GM21825 (cell line): ENCODE results near the gene SNX18.
"Not testable (repeated sequence)": the region's sequence is repeated elsewhere in the genome, so short reads cannot be mapped to it uniquely, and the experiment has no call there.

Experiments
- ATAC-seq: cut with Tn5 transposase; IDR thresholded peaks from one replicate; pipeline ENCODE4 v1.9.1; 2021; ENCODE audit warnings: mild to moderate bottlenecking, moderate library complexity; ENCODE audit not compliant: unreplicated experiment

The SNX18 gene, protein sequence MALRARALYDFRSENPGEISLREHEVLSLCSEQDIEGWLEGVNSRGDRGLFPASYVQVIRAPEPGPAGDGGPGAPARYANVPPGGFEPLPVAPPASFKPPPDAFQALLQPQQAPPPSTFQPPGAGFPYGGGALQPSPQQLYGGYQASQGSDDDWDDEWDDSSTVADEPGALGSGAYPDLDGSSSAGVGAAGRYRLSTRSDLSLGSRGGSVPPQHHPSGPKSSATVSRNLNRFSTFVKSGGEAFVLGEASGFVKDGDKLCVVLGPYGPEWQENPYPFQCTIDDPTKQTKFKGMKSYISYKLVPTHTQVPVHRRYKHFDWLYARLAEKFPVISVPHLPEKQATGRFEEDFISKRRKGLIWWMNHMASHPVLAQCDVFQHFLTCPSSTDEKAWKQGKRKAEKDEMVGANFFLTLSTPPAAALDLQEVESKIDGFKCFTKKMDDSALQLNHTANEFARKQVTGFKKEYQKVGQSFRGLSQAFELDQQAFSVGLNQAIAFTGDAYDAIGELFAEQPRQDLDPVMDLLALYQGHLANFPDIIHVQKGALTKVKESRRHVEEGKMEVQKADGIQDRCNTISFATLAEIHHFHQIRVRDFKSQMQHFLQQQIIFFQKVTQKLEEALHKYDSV

GRCh38 chr5:54517512-54518145, at the start of gene SNX18:
SNX18 (plus strand) TSS chr5:54517759; CDS start chr5:54517953, 194 bp downstream.
- peak; percentile 97 for ATAC-seq

GRCh38 chr5:54469622-54470021, 47.9 kb upstream of the SNX18 start:
- peak; percentile 72 for ATAC-seq

DNA sequence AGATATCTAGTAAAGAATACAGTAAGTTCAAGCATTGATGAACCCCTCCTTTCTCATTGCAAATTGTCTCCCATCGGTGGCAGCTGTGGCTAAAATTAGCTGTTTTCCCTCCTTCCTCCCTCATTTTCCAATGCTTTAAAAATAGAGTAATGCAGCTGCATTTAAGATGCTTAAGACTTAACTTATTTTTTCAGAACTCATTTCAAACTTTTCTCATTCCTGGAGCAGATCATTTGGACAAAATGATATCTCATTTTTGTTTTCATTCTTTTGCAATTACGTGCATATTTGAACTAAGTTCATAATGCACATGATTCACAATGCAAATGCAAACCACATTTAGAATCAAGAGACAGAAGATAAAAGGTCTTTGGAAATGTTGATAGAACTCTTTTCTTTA, 47.4 kb upstream of the SNX18 start:
- no peak for ATAC-seq

- ATAC-seq, result no peak
These were observed 46.9 kb upstream of the SNX18 start for GRCh38 chr5:54470677-54471076.

DNA sequence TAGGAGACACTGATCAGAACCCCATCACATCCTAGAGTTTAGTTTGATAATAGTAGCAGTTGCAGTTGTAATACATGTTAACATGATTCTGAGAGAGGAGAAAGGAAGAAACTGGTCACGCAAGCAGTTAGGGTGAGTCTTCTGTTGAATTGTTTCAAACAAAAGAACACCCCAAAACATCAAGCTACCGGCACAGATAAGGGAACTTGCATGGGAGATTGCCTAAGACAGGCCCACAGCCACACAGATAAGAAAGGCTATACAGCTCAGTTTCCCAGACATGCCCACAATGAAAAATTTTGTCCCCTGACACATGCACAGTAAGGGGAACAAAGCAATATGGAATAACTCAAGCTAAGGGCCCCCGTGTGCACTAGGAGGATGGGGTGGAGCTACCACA, 46.2 kb upstream of the SNX18 start:
- ATAC-seq, result no peak

- no peak for ATAC-seq
These were observed 40.9 kb upstream of the SNX18 start for GRCh38 chr5:54476682-54477081.

GRCh38 chr5:54477941-54478478, 39.5 kb upstream of the SNX18 start:
- ATAC-seq, result no peak

DNA sequence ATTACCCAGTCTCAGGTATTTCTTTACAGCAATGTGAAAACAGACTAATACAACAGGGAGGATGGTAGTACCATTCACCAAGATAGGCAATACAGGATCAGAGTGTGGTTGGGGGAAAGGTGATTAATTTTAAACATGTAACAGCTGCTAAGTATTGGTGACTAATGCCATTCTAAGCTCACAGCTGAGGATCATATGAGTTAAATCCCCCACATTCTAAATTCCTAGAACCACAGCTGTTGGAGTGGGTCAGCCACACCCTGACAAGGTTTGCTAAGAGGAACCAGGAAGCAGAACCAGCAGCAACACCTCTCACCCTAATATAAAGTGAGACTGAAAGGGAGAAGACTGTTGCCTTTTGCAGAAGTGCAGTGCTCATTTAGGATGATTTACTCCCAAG, 37.3 kb upstream of the SNX18 start:
- ATAC-seq, result no peak

DNA sequence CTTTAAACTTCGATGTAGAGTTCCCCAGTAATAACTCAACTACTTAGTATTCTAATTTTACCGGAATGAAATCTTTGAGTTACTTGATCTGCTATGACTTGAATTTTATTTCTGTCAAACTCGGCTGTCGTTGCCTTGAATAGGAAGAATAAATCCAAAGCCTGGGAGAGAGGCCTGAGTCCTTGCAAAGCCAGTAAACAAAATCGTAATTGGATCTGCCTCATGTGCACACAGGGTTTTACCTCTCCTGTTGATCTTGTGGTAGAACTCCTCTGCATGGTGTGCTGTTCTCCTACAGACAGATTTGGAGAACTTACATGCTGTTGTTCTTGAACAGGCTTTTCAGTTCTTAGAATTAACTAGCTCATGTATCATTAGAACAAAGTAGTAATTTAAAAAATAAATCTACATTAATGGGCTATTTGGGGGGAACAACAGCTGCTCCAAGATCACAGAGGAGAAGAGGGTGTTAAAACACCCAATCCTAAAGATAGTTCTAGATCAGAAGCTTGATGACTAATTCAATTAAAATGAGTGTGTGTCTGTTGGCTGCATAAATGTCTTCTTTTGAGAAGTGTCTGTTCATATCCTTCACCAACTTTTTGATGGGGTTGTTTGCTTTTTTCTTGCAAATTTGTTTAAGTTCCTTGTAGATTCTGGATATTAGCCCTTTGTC, 33.2 kb upstream of the SNX18 start:
- no peak for ATAC-seq

GRCh38 chr5:54485659-54486058, 31.9 kb upstream of the SNX18 start:
- not testable (repeated sequence) for ATAC-seq

- ATAC-seq, result not testable (repeated sequence)
These were observed 27.9 kb upstream of the SNX18 start for GRCh38 chr5:54489648-54489979.

DNA sequence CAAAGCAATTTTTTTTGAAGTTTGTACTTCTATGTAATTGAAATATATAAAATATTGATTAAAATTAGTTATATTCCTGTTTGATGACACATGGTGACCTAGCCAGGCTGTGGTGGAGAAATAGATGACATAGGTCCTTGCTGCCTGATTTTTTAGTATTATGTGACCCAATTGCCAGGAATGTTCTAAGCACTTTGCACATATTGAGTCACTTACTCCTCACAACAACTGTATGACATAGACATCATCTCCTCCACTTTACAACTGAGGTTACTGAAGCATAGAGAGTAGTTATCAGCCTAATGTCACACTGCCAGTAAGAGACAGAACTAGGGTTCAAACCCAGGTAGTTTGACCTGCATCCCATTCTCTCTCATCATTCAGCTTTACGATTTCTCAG, 26.2 kb upstream of the SNX18 start:
- no peak for ATAC-seq

DNA sequence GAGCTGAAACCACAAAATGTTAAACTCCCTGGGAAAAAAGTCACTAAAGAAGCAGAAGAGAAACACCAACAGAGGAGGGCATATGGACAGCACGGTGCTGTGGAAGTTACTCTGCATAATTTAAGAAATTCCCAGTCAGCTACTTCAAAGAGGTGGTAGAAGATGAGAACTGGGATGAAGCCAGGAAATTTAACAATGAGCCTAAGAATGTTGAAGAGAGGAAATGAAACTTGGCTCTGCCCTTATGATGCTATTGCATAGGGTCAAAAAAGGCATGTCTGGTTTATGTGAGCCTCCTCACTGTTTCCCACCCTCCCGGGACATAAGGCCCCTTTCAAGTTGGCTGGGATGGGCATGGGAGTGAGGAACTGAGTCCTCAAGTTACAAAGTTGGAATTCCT, 25.4 kb upstream of the SNX18 start:
- ATAC-seq, result no peak

DNA sequence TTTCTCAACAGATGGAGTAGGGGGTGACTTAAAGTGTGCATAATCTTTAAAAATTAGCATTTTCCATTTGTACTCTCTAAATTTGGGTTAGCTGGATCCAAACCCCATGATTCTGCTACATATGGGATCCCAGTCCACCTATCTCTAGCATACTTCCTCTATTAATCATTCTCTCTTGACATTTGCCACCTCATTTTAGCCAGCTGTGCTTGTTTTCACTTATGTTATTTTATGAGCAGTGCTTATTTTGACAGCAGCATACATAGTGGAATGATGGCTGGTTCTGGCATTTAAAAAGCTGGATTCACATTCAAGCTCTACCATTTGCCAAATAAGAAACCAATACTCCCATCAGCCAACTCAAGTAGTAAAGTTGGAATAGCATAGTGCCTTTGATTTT, 22.5 kb upstream of the SNX18 start:
- no peak for ATAC-seq

DNA sequence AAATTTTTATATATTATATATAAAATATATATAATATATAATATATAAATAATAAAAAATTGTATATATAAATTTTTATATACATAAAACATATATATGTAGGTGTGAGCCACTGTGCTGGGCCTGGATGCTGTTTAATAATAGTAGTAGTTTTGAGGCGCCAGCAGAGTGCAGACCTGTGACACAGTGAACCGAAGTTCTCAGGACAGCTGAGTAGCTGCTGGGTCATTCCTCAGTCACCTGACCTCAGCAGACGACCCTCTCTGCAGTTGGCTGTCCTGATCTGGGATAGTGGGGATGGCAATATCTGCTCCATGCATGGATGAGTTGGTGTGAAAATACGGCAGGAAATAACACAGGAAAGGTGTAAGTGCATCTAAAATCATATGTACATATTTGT, 3.3 kb upstream of the SNX18 start:
- no peak for ATAC-seq

- no peak for ATAC-seq
These were observed 2.6 kb upstream of the SNX18 start for GRCh38 chr5:54514841-54515432.

GRCh38 chr5:54515634-54516033, 1.9 kb upstream of the SNX18 start:
- ATAC-seq, result no peak

GRCh38 chr5:54516051-54516655, 1.4 kb upstream of the SNX18 start:
- ATAC-seq, result no peak

DNA sequence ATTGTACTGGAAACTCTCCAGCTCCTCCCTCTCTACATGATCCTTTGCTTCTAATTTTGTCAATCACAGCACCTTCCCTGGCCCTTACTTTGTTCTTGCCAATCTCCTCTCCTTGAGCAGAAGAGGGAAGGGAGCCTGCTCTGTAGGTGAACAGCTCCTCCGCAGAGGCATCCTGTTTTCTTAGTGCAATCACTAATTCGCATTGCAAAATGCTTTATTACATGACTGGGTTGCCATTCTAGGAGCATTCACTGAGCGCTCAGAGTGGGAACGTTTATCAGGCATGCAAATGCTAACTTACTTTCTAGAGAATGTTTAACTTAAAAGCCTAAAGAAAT, 416 bp upstream of the SNX18 start:
- ATAC-seq, result no peak

DNA sequence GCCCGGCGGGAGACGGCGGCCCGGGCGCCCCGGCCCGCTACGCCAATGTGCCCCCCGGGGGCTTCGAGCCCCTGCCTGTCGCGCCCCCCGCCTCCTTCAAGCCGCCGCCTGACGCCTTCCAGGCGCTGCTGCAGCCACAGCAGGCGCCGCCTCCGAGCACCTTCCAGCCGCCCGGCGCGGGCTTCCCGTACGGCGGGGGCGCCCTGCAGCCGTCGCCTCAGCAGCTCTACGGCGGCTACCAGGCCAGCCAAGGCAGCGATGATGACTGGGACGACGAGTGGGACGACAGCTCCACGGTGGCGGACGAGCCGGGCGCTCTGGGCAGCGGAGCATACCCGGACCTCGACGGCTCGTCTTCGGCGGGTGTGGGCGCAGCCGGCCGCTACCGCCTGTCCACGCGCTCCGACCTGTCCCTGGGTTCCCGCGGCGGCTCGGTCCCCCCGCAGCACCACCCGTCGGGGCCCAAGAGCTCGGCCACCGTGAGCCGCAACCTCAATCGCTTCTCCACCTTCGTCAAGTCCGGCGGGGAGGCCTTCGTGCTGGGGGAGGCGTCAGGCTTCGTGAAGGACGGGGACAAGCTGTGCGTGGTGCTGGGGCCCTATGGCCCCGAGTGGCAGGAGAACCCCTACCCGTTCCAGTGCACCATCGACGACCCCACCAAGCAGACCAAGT, 723 bp downstream of the SNX18 start:
- ATAC-seq, result peak; percentile 24
